Ishikawa (cell line): ENCODE results near the gene CLDND2.

Experiments used
- CEBPB ChIP-seq: IDR thresholded peaks from 2 replicates; pipeline ENCODE4 v1.6.1; 2012
- CREB1 ChIP-seq: IDR thresholded peaks from 2 replicates; pipeline ENCODE4 v1.6.1; 2012; ENCODE audit warnings: low read depth
- EGR1 ChIP-seq: IDR thresholded peaks from 2 replicates; pipeline ENCODE4 v1.6.1; 2012
- EP300 ChIP-seq: IDR thresholded peaks from 2 replicates; pipeline ENCODE4 v1.6.1; 2012; ENCODE audit warnings: borderline replicate concordance
- FOXM1 ChIP-seq: IDR thresholded peaks from 2 replicates; pipeline ENCODE4 v1.6.1; 2012; ENCODE audit warnings: low read depth, borderline replicate concordance
- MAX ChIP-seq: IDR thresholded peaks from 2 replicates; pipeline ENCODE4 v1.6.1; 2012
- NFIC ChIP-seq: IDR thresholded peaks from 2 replicates; pipeline ENCODE4 v1.6.1; 2012
- RAD21 ChIP-seq: IDR thresholded peaks from 2 replicates; pipeline ENCODE4 v1.6.1; 2012; ENCODE audit warnings: low read depth
- REST ChIP-seq: IDR thresholded peaks from 2 replicates; pipeline ENCODE4 v1.6.1; 2012; ENCODE audit warnings: low read depth, mild to moderate bottlenecking
- TAF1 ChIP-seq: IDR thresholded peaks from 2 replicates; pipeline ENCODE4 v1.6.1; 2012; ENCODE audit warnings: low read depth, mild to moderate bottlenecking
- TCF12 ChIP-seq: IDR thresholded peaks from 2 replicates; pipeline ENCODE4 v1.6.1; 2012; ENCODE audit warnings: low read depth
- TEAD4 ChIP-seq: IDR thresholded peaks from 2 replicates; pipeline ENCODE4 v1.6.1; 2012
- USF1 ChIP-seq: IDR thresholded peaks from 2 replicates; pipeline ENCODE4 v1.6.1; 2012
- YY1 ChIP-seq: IDR thresholded peaks from 2 replicates; pipeline ENCODE4 v1.6.1; 2012; ENCODE audit warnings: low read depth
- ZBTB7A ChIP-seq: IDR thresholded peaks from 2 replicates; pipeline ENCODE4 v1.6.1; 2012; ENCODE audit warnings: low read depth

Gene CLDND2

GRCh38 chr19:51415187-51415586 lies 46.4 kb upstream of the CLDND2 start:
- no peak for TF ChIP-seq NFIC
- TF ChIP-seq TEAD4 = no peak
- TF ChIP-seq EGR1 = no peak
- TF ChIP-seq CREB1 = no peak
- no peak for TF ChIP-seq ZBTB7A
- TF ChIP-seq TAF1 = no peak

- no peak for TF ChIP-seq YY1
- TF ChIP-seq NFIC = no peak
- no peak for TF ChIP-seq CEBPB
- no peak for TF ChIP-seq EP300
- TF ChIP-seq CREB1 = no peak
- TF ChIP-seq ZBTB7A = no peak
- no peak for TF ChIP-seq TCF12
- TF ChIP-seq USF1 = no peak
- TF ChIP-seq RAD21 = no peak
- no peak for TF ChIP-seq REST
- TF ChIP-seq TAF1 = no peak
- TF ChIP-seq MAX = no peak
- TF ChIP-seq FOXM1 = no peak
- TF ChIP-seq EGR1 = no peak
- no peak for TF ChIP-seq TEAD4
Measured at GRCh38 chr19:51410950-51411748, 42.3 kb upstream of the CLDND2 start.

GRCh38 chr19:51407511-51408131 lies 38.8 kb upstream of the CLDND2 start:
- TF ChIP-seq RAD21 = peak; percentile 29; the same call in 1 of the 2 replicates
- no peak for TF ChIP-seq TEAD4

GRCh38 chr19:51402117-51402516 lies 33.3 kb upstream of the CLDND2 start:
- no peak for TF ChIP-seq EGR1
- TF ChIP-seq CREB1 = no peak
- no peak for TF ChIP-seq TEAD4
- TF ChIP-seq TAF1 = no peak
- no peak for TF ChIP-seq YY1

GRCh38 chr19:51399231-51399630 lies 30.4 kb upstream of the CLDND2 start:
- no peak for TF ChIP-seq EP300
- no peak for TF ChIP-seq EGR1
- TF ChIP-seq TEAD4 = no peak
- TF ChIP-seq MAX = no peak
- no peak for TF ChIP-seq YY1
- TF ChIP-seq NFIC = no peak
- no peak for TF ChIP-seq CEBPB

- TF ChIP-seq NFIC (no peak), RAD21 (peak; percentile 10; the same call in 1 of the 2 replicates)
Measured at GRCh38 chr19:51398096-51398704, 29.4 kb upstream of the CLDND2 start.

GRCh38 chr19:51396175-51396574 lies 27.4 kb upstream of the CLDND2 start:
- TF ChIP-seq USF1 = no peak
- TF ChIP-seq YY1 = no peak
- no peak for TF ChIP-seq TEAD4
- no peak for TF ChIP-seq REST
- TF ChIP-seq CREB1 = no peak
- TF ChIP-seq CEBPB = no peak
- TF ChIP-seq EGR1 = no peak
- TF ChIP-seq NFIC = no peak
- no peak for TF ChIP-seq FOXM1
- no peak for TF ChIP-seq MAX
- TF ChIP-seq RAD21 = no peak
- TF ChIP-seq TAF1 = no peak
- TF ChIP-seq ZBTB7A = no peak
